ENCODE data around the gene CNTNAP2.

GRCh38 chr7:146722986-146723385 is 606.4 kb downstream of the CNTNAP2 start:
- no peak for TF ChIP-seq CTCF (IDR thresholded peaks at IDR 0.05)
- no peak for TF ChIP-seq POLR2A (IDR thresholded peaks at IDR 0.05)

All from stomach (tissue), 4 donors.